ENCODE data around the gene RAB3D.
A peak's percentile ranks its signal among the peaks of the same experiment; 100 is the strongest.
"Not testable (repeated sequence)": the region's sequence is repeated elsewhere in the genome, so short reads cannot be mapped to it uniquely, and the experiment has no call there.

Gene RAB3D

DNA sequence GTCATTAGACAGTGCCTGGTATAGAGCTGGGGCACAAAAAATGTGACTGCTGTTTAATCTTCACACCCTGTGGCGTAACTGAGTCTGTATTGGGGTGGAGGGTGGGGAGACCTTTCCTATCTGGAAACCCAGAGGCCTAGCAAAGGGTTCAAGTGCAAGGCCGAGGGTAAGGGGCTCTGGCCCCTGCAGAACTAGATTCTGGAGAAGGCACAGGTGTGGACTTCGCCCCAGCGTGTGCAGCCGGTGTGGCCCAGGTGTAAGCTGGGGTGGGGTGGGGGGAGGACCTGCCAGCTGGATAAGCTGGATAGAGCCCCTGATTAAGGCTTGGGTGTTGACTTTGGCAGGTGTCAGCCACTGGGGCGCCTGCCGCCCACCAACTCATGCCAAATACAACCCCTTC is 1.3 kb downstream of the RAB3D start:
- DNase-seq: no peak

DNA sequence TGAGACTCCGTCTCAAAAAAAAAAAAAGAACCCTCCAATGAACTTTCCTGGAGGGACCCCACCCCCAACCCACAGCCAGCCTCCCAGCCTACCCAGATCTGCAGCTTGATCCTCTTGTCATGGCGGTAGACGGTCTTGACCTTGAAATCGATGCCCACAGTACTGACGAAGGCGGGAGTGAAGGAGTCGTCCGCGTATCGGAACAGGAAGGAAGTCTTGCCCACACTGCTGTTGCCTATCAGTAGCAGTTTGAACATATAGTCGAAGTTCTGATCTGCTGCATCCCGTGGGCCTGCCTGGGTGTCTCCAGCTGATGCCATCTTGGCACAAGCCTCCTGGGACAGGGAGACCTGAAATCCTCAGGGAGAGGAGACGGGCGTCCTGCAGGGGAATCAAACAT is 2.4 kb downstream of the RAB3D start:
- peak; percentile 16 for DNase-seq

DNA sequence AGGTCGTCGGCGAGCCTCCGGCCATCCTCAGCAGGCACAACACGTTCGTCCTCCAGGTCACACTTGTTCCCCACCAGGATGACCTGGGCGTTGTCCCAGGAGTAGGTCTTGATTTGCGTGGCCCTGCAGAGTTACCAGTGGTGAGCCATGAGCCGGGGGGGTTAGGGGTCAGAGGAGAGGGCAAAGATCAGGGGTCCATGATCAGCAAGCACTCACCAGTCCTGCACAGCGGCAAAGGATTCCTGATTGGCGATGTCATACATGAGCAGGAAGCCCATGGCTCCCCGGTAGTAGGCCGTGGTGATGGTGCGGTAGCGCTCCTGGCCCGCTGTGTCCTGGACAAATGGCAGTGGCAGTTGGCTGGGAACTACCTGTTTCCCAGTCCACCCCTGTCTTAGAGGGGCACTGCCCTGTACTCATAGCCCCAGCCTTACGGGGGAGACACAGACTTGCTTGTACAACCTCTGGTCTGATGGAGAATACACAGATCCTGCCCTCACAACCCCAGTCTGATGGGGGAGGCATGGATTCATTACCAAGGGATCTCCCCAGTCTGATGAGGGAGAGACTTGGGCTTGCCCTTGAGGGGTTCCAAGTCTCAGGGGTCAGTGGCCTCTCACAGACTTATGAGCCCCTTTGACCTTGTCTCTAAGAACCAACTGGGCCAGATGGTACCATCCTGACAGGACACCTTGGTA is 3.9 kb downstream of the RAB3D start:
- no peak for DNase-seq

GRCh38 chr19:11333838-11334237 is 5.6 kb downstream of the RAB3D start:
- DNase-seq: not testable (repeated sequence)

DNA sequence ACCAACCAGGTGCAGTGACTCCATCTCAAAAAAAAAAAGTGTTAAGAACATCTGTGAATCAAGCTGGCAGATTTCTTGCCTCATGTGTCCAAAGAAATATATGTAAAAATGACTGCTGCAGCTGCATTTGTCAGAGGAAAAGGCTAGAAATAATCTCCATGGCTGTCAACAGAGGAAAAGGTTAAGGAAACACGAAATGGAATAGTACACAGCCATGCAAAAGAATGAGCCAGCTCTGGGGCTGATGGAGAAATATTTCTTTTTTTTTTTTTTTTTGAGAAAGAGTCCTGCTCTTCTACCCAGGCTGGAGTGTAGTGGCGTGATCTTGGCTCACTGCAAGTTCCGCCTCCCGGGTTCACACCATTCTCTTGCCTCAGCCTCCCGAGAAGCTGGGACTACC is 6.6 kb downstream of the RAB3D start:
- no peak for DNase-seq

- no peak for DNase-seq
Measured at GRCh38 chr19:11331502-11331901, 8.0 kb downstream of the RAB3D start.

DNA sequence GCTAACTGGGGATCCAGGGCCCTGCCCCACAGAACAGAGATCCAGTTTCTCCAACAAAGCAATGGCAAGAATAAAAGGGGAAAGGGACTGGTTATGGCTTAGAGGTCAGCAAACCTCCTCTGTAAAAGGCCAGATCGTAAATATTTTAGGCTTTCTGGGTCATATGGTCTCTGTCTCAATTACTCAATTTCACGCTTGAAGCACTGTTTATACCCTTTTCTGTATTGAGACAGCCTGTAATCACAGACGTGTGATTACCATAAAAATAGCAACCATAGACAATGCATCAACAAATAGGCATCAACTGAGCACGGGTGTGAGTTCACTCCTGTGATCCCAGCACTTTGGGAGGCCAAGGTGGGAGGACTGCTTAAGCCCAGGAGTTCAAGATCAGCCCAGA is 9.3 kb downstream of the RAB3D start:
- DNase-seq: no peak

GRCh38 chr19:11325544-11325943 is 13.9 kb downstream of the RAB3D start:
- DNase-seq: no peak

GRCh38 chr19:11324748-11325389 is 14.6 kb downstream of the RAB3D start:
- no peak for DNase-seq

GRCh38 chr19:11324079-11324661 is 15.3 kb downstream of the RAB3D start:
- DNase-seq: peak; percentile 85

DNA sequence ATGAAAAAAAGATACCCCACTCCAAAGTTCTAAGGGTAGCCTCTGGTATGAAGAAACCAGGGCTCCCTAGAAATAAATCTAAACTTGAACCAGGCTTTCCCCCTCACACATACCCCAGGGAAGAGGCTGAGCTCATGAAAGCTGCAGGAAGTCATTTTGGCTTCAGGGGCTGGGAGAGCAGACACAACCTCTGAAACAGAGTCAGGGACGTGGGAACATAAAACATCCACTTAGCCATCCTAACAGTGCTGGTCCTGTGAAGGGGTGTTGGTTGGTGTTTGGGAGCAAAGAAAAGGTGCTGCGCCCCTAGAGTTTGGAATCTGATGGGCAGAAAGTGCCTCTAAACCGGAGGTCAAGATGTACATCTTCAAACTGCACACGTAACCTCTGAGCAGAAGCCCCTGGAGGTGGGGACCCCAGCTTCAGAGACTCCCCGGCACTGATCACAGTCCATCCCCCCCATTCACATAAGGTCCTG is 15.8 kb downstream of the RAB3D start:
- DNase-seq: no peak

DNA sequence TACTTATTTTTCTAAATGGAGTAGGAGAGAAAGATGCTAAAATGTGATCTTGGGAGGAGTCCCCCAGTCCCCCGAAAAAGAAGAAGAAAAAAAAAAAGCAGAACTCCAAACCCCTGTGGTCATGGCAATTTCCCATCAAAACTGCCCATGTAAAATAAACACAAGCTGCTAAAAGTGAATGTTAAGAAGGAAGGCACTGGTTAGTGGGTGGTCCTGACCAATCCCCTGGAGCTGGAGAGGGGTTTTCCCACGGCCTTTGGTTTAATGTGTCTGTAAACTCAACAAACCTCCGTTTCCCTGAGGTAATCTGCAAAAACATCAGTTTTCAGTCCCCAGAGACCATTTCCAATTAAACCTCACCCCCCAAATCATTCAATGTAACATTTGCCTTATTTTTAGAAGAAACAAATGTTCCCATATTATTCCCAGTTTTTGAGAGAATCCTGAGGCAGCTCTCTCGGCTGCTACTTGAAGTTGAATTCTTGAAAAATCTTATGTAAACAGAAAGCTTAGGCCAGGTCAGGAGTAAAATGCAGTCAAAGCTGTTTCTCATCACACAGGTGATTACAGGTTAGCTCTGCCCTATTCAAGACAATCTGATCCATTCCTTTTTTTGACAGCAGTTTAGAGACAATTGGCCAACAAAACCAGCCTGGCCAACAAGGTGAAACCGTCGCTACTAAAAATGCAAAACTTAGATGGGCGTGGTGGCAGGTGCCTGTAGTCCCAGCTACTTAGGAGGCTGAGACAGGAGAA is 17.0 kb downstream of the RAB3D start:
- DNase-seq: peak; percentile 57

GRCh38 chr19:11321191-11322126 is 18.0 kb downstream of the RAB3D start:
- no peak for DNase-seq

DNA sequence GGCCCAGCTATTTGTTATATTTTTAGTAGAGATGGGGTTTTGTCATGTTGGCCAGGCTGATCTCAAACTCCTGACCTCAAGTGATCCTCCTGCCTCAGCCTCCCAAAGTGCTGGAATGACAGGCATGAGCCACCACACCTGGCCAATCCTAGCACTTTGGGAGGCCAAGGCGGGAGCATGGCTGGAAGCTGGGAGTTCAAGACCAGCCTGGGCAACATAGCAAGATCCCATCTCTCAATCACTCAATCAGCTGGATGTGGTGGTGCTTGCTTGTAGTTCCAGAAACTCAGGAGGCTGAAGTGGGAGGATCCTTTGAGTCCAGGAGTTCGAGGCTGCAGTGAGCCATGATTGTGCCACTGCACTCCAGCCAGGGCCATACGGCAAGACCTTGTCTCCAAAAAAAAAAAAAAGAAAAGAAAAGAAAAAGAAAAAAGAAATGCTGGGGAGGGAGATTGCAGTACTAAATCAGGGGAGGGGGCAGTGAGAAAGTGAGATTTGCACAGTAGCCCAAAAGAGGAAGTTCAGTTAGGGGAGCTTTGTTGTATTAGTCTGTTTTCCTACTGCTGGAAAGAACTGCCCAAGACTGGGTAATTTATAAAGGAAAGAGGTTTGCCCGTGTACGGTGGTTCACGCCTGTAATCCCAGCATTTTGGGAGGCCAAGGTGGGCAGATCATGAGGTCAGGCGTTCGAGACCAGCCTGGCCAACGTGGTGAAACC is 19.0 kb downstream of the RAB3D start:
- DNase-seq: peak; percentile 30

DNA sequence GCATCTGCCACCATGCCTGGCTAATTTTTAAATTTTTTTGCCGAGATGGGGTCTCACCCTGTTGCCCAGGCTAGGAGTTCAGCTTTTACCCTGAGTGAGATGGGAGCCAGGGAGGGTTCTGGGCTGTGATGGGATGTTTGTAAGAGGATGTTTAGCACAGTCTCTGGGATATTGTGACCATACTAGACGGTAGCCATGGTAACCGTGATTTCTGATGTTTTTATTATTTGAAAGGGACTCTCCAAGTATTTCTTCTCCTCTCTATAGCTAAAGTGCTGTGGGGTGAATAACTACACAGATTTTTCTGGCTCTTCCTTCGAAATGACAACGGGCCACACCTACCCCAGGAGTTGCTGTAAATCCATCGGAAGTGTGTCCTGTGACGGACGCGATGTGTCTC is 33.1 kb downstream of the RAB3D start:
- DNase-seq: no peak

DNA sequence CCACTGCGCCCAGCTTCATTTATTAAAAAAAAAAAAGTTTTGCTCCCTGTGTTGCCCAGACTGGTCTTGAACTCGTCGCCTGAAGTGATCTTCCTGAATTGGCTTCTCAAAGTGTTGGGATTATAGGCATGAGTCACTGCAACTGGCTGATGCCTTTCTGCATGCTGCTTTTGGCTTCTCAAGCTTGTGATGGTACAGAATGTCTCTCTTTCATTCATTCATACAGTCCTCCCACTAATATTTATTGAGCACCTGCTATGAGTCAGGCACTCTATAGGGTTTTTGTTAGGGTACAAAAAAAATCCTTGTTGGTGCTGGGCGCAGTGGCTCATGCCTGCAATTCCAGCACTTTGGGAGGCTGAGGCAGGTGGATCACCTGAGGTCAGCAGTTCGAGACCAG is 34.5 kb downstream of the RAB3D start:
- no peak for DNase-seq

DNA sequence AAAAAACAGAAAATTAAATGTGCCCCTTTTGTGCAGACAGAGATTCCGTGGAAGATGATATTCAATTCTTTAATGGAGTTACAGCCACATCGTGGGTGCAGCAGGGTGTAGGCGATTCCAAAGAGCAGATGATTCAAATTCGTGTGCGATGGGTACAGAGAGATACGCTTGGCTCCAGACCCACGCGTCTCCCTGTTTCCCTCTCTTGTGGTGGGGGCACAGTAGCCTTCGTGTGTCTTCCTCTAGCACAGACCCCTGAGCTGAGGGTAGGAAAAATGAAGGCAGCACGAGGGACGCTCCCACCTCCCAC is 38.7 kb downstream of the RAB3D start:
- DNase-seq: no peak

DNA sequence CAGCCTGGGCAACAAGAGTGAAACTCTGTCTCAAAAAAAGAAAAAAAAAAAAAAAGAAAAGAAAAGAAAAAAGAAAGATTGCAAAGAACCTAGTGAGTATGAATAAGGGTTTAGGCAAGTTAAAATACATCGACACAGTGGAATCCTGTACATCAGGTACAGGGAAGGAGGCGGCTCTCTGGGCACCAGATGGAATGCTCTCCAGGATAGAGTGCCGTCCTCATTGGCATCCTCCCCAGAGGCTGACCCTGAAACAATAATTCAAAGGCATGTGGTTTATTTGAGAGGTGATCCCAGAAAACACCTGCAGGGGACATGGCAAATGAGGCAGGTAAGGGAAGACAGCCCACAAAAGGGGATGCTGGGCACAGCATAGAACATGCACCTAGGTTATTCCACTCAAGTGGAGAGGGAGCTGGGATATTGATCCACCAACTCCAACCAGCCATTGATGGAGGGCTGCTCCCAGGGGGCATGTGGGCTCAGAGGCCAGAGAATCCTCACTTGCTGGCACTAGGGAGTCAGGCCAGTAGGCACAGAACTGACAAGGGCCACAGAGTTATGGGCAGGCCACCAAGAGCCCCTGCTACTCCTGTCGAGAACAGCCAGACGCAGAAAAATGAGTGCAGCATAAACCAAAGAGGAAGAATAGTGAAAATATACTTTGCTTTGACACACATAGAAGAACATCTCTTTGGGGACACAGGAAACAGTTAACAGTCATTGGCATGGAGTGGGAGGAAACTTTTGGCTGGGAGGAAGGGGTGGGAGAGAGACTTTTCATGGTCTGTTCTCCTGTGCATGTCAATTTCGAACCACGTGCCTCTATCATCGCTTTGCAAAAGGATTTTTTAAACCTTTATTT is 39.3 kb downstream of the RAB3D start:
- no peak for DNase-seq

GRCh38 chr19:11296264-11296663 is 43.2 kb downstream of the RAB3D start:
- peak; percentile 22 for DNase-seq

GRCh38 chr19:11295665-11296245 is 43.7 kb downstream of the RAB3D start, which contains the start of gene TSPAN16:
TSPAN16 (plus strand) TSS chr19:11296160; CDS start chr19:11296298, 138 bp downstream.
- no peak for DNase-seq

All from inflammatory macrophage treated with lipopolysaccharide for 4 hours (primary cell).